ENCODE data around the gene RRM2.

Gene RRM2

GRCh38 chr2:10122500-10123280, at the start of gene RRM2:
RRM2 (plus strand) TSS chr2:10122739; CDS start chr2:10122799, 60 bp downstream.
- peak; percentile 95 for DNase-seq

GRCh38 chr2:10073706-10074105, 48.8 kb upstream of the RRM2 start:
- DNase-seq: peak; percentile 22

- DNase-seq: no peak
Observed at GRCh38 chr2:10075101-10075500, 47.4 kb upstream of the RRM2 start.

GRCh38 chr2:10075571-10076209, 46.8 kb upstream of the RRM2 start:
- DNase-seq: no peak

GRCh38 chr2:10076511-10076910, 46.0 kb upstream of the RRM2 start:
- DNase-seq: no peak

GRCh38 chr2:10076988-10077527, 45.5 kb upstream of the RRM2 start:
- DNase-seq: no peak

GRCh38 chr2:10078001-10078400, 44.5 kb upstream of the RRM2 start:
- DNase-seq: no peak

GRCh38 chr2:10078704-10079265, 43.8 kb upstream of the RRM2 start:
- no peak for DNase-seq

GRCh38 chr2:10079266-10079869, 43.2 kb upstream of the RRM2 start:
- DNase-seq: peak; percentile 60

GRCh38 chr2:10079870-10080535, 42.5 kb upstream of the RRM2 start, which contains the start of gene CYS1:
CYS1 (minus strand) TSS chr2:10080411; CDS start chr2:10080223, 188 bp downstream.
- peak; percentile 21 for DNase-seq

GRCh38 chr2:10080536-10081304, 41.8 kb upstream of the RRM2 start:
- no peak for DNase-seq

GRCh38 chr2:10083046-10083445, 39.5 kb upstream of the RRM2 start:
- no peak for DNase-seq

GRCh38 chr2:10083692-10084211, 38.8 kb upstream of the RRM2 start:
- DNase-seq: peak; percentile 61

GRCh38 chr2:10084223-10084865, 38.2 kb upstream of the RRM2 start:
- peak; percentile 14 for DNase-seq

- DNase-seq: no peak
Observed at GRCh38 chr2:10085043-10085667, 37.4 kb upstream of the RRM2 start.

GRCh38 chr2:10085668-10086059, 36.9 kb upstream of the RRM2 start:
- no peak for DNase-seq

GRCh38 chr2:10086950-10087349, 35.6 kb upstream of the RRM2 start:
- peak; percentile 33 for DNase-seq

- peak; percentile 57 for DNase-seq
Observed at GRCh38 chr2:10087360-10087759, 35.2 kb upstream of the RRM2 start.

- no peak for DNase-seq
Observed at GRCh38 chr2:10089565-10090190, 32.9 kb upstream of the RRM2 start.

Measured in NCI-H69 (cell line).